Muscle of back (tissue), 11 donors: ENCODE results near the gene STIM1. TPM values are rescaled to one million over a fixed set of nuclear protein-coding genes. Genes with fewer than 3 reads are reported as not detected.
"Not testable (repeated sequence)": the region's sequence is repeated elsewhere in the genome, so short reads cannot be mapped to it uniquely, and the experiment has no call there.

Experiments used
- DNase-seq, 3 donors: peaks; one replicate each; pipeline versions ENCODE4 v3.0.0 to v3.0.0-alpha.2; 2013
- polyA plus RNA-seq, 10 donors: library from polyadenylated mRNA; unstranded; fragments of 120-200 nt; gene quantifications; one replicate each; pipeline ENCODE4 v1.2.1, GENCODE V29; 2013; ENCODE audit not compliant: insufficient read length in 10 of 10

The STIM1 gene
- polyA plus RNA-seq, 10 donors: 49.3 to 111 (median 84.4) TPM

DNA sequence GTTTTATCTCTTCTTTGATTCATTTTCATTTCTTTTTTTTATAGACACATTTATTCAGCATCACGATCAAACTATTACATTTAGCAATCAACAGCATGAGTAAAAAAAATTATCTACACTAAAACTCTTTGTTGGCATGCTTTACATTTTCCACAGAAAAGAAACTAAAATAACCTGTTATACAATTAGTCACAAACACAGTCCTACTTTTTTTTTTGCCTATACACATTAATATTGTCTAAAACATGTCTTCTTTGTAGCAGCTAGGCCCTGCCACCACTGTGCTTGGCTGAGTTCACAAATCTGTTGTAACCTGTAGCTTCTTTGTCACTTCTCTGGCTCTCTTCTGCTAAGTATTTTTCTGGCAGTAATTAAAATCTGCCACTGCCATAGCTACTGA, 117.0 kb downstream of the STIM1 start:
- no peak for DNase-seq

DNA sequence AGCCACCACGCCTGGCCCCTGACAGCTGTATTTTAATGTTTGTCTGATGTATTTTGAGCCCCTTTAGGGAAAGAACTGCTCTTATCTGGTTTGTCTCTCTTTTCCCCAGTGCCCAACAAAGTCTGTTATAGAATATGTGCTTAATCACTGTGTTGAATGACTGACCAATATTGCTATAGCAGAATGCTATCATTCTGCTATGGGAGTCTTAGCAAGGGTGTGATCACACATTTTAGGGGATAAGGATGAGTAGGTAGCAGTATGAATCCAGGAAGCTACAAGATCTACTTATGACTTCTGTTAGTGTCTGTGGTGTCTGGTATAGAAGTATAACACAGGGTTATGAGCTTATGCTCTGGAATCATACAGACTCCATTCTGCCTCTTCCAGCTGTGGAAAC, 121.6 kb downstream of the STIM1 start:
- DNase-seq: no peak

DNA sequence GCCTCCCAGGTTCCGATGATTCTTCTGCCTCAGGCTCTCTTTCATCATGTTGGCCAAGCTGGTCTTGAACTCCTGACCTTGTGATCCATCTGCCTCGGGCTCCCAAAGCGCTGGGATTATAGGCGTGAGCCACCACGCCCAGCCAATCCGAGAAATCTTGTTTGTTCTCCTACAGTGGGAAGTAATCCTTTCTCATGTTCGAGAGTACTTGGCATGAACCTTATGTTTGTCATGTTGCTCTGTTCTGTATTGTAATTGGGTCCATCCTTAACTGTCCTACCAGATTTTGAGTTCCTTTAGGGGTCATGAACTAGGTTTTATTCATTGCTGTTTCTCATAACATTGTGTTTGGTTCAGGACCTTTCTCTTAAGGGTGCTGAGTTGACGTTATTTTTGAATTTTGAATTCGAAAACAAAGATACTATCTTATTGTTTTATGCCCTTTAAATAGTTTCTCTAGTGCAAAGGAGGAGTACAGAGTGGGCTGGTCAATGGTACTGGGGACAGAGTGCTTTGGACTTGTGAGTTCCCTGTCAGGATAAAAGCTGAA, 125.7 kb downstream of the STIM1 start:
- DNase-seq: no peak

DNA sequence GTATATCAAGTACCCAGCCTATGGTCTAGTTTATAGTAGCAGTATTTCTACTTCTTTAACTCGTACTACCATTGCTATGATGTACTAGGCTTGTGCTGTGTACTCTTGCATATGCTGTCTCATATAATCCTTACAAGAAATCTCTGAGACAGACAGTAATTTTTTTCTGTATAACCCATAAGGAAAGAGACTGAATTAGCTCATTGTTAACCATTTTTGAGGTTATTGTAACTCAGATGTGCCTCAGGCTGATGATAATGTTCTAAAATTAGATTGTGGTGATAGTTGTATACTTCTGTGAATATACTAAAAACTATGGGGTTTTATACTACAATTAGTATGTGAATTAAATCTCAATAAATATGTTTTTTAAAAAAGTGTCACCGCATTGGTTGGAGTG, 127.0 kb downstream of the STIM1 start:
- no peak for DNase-seq

DNA sequence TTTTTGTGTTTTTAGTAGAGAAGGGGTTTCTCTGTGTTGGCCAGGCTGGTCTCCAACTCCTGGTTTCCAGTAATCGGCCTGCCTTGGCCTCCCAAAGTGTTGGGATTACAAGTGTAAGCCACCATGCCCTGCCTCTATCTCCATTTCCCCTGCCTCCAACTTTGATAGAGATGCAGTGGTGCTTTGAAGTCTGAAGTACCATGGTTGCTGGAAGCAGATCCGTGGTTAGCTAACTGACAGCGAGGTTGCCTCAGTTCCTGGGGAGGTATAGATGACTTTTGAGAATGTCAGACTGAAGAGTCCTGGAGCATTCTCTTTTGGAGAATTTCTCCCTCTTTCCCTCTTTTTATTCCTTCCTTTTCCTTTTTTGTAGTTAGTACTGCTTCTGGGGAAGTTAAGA, 127.6 kb downstream of the STIM1 start:
- no peak for DNase-seq

DNA sequence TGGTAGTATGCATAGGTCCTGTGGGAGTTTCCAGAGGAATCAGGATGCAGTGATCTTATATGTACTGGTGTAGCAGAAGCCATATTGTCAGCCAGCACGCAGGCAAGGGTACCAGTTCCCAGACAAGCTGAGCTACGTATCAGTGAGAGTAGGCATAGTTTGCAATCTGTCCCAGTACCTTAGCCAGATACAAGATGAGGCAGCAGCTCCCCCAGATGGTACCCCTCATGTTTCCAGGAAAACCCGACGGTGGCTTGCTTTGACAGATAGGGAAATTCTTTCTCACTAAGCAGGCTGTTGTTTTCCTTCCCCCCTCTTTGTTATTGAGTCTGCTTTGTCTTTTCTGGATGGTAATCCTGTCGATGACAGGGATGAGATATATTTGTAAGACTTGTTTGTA, 129.4 kb downstream of the STIM1 start:
- DNase-seq: no peak

DNA sequence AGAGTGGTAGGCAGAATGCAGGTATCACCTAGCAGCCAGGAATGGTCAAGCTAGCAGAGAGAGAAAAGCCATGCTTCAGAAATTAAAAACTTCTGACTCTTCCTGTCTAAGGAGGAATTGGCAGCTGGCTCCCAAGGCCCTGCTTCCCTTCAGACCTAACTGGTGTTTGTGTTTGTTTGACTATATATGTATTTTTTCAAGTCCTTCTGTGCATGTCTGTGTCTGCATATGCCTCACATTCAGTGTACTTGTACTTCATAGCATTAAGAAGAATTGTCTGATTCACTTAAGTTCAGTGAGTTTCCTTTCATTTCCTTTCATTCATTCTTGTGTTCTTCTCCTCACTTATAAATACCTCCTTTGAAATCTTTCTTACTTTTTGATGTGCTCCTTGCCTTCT, 130.2 kb downstream of the STIM1 start:
- DNase-seq: no peak

DNA sequence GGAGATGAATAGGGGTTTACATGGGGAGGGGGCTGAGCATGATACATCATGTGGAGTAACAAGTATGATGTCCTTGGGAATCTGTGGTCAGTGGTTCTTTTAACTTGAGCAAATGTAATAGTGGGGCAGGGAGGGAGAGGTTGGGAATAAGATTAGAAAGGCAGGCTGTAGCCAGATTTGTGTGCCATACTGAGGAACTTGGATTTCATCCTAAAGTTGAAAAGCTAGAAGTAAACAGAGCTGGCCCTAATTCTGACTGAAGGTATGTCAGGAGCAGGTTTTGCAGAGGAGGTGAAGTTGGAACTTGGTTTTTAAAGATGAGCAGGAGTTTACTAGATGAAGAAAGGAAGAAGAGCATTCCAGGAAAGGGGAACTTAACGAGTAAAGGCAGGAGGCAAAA, 130.8 kb downstream of the STIM1 start:
- DNase-seq: no peak

DNA sequence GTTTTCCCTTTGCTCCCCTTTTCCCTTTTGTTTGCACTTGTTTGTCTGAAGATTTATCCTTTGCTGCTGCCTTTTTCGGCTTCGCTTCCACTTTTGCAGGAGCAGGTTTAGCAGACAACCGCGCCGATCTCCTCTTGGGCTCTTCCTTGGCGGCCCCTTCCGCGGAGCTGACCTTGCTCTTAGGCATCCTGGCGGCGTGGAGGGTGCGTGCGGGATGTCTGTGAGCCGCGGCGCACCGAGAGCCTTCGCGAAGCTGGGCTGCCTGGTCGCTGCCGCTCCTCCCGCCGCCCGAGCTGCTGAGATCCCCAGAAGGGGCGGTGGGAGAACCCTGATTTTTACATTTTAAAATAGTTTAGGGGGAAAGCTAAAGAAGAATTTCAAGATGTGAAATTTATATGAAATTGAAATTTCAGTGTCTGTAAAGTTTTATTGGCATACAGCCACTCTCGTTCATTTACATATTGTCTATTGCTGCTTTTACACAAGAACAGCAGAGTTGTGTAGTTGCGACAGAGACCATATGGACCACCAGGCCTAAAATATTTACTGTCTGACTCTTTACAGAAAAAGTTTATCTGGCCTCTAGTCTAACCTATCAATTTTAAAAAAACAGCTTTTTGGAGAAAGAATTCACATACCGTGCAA, 133.9 kb downstream of the STIM1 start:
- peak in 1 of 3 donors; percentile 16 for DNase-seq

DNA sequence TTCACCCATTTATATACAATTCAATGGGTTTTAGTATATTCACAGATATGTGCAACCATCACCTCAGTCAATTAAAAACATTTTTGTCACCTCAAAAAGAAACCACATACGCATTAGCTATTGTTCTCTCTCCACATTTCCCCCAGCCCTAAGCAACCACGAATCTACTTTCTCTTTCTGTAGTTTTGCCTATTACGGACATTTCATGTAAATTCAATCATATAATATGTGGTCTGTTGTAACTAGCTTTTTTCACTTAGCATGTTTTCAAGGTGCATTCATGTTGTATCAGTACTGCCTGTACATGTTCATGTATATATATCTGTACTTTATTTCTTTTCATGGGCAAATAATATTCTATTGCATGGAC, 134.4 kb downstream of the STIM1 start:
- DNase-seq: no peak

DNA sequence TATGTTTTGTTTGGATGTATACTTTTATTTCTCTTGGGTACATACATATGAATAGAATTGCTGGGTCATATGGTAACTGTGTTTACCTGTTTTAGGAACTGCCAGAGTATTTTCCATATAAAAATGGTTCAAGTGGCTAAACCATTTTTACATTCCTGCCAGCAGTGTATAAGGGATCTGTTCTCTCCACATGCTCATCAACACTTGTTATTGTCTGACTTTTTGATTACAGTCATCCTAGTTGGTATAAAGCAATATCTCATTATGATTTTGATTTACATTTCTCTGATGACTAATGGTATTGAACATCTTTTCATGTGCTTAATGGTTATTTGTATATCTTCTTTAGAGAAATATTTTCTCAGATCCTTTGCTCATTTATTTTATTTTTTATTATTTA, 134.9 kb downstream of the STIM1 start:
- no peak for DNase-seq

DNA sequence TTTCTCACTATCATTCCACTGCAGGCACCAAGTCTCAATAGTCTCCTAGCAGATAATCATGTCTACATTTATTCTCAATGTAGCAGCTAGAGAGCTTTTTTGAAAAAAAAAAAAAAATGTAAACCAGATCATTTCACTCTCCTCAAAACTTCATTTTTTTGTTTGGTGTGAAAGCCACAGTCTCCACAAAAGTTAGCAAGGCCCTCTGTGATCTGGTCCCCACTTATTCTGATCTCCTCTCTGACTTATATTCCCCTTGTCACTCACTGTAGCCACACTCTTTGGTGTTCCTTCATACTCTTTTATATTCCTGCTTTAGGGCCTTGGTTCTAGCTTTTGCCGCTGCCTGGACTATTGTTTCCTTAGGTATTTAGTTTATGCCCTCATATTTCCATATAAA, 137.5 kb downstream of the STIM1 start:
- no peak for DNase-seq

DNA sequence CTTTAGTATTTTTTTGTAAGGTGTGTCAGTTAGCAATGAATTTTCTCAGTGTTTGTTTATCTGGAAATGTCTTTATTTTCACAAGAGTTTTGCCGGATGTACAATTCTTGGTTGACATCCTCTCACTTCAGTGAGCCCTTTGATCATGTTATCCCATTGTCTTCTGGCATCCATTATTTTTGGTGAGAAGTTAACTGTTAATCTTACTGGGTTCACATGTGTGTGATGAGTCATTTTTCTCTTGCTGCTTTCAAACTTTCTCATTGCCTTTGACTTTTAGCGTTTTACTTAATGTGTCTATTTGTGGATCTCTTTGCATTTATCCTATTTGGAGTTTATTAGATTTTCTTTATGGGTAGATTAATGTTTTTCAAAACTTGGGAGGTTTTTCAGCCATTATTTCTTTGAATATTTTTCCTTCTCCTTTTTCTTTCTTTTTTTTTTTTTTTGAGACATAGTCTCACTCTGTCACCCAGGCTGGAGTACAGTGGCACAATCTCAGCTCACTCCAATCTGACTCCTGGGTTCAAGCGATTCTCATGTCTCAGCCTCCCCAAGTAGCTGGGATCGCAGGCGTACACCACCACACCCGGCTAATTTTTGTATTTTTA, 138.7 kb downstream of the STIM1 start:
- DNase-seq: no peak

DNA sequence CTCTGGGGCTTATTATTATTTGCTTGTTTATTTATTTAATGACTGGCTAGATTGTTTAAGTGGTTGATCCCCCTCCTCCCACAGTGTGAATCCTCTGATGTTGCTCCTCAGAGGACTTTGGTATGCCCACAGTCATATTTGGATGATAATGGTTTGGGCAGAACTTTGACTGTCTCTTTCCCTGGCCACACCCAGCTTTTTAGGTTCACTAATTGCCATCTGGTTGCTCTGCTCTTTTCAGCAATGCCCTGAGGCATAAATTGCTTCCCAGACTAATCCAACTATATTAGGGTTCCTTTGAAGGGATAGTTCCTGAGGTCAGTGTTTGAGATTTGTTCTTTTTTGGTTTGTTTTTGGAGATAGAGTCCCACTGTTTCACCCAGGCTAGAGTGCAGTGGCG, 139.8 kb downstream of the STIM1 start:
- DNase-seq: no peak

DNA sequence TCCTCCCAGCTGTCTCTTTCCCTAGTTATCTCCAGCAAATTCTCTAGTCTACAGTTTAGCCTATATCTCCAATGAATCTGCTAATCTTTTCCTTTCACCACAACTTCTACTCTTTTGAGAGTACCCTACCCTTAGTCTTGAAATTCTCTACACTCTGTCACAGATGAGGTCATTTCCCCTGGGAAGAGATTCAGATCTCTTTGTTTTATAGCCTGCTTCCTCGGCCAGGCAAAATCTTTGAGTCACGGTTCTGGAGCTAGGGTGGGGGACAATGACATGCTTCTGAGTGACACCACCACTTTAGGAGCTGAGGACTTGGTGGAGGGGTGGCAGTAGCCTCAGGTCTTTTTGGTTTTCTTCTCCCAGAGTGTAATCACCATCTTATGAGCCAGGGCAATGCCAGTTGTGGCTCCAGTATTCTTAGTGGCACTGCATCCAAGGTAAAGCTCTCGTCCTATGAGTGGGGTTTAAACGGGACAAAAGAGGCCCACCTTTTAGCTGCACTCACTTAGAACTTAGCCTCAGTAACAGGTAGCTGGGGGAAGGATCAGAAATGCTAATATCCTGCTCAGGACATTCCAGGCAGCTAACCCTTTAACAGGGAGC, 140.6 kb downstream of the STIM1 start:
- DNase-seq: peak in 2 of 3 donors; percentile 17 to 36

DNA sequence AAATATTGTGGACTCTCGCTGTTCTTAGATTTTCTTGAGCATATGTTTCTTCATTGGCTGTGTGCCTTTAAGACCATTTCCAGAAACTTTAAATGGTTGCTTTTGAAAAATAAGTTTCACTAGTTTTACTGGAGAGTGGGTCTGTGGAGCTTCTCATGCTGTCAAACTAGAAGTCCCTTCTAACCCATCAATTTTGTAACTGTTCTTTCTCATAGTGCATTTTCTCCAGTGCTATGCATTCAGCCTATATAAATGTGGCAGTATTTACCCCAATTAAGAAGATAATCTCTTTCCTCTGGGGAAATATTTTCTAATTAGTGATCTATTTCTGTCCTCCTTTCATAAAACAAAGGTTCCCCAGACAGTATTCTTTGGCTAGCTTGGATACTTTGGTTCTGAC, 141.2 kb downstream of the STIM1 start:
- DNase-seq: no peak

DNA sequence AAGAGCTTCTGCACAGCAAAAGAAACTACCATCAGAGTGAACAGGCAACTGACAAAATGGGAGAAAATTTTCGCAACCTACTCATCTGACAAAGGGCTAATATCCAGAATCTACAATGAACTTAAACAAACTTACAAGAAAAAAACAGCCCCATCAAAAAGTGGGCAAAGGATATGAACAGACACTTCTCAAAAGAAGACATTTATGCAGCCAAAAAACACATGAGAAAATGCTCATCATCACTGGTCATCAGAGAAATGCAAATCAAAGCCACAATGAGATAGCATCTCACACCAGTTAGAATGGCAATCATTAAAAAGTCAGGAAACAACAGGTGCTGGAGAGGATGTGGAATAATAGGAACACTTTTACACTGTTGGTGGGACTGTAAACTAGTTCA, 149.3 kb downstream of the STIM1 start:
- DNase-seq: not testable (repeated sequence)

DNA sequence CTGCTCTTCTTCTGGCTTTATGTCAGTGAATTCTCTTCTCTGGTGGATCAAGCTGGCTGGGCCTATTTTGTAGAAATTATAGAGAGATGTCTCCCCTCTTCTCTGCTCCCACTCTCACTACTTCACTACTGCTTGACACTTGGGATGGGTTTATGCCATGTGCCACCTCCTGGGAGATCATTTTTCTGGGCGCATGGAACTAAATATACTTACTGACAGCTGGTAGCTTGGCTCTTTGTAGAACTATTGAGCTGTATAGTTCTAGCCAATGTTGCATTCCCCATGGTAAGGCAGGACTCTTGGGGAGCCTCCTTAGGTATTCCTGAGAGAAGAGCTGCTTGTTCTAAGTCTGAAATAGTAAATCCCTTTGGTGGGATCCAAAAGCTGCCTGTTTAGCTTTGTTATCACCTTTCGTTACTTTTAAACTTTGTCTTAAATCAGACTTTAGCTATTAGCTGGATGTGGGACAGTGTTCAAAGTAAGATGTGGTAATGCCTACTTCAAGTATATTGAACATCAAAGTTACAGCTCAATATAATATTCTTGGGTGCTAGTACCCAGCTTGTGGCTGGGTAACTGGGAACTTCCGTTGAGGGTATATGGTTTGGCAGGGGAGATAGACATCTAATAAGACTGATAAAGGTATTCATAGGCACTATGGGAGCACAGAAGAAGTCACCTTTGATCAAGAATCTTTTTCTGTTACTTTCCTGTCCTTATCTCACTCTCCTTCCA, 151.6 kb downstream of the STIM1 start:
- peak in 1 of 3 donors; percentile 40 for DNase-seq

DNA sequence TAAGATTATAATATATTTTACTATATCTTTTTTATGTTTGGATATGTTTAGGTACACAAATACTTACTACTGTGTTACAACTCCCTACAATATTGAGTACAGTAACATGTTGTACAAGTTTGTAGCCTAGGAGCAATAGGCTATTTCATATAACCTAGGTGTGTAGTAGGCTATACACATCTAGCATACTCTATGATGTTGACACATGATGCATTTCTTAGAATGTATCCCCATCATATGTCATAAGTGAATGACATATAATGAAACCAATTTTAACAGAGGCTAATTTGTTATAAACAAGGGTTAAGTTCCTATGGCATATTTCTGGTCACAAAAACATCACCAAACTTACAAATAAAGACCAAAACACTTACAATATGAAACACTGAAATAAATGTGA, 152.7 kb downstream of the STIM1 start:
- DNase-seq: no peak

DNA sequence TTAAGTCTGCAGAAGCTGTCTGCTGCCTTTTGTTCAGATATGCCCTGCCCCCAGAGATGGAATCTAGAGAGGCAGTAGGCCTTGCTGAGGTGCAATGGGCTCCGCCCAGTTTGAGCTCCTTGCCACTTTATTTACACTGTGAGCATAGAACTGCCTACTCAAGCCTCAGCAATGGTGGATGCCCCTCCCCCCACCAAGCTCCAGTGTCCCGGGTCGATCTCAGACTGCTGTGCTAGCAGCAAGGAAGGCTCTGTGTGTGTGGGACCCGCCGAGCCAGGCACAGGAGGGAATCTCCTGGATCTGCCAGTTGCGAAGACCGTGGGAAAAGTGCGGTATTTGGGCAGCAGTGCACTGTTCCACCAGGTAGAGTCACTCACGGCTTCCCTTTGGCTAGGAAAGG, 161.1 kb downstream of the STIM1 start:
- not testable (repeated sequence) for DNase-seq

DNA sequence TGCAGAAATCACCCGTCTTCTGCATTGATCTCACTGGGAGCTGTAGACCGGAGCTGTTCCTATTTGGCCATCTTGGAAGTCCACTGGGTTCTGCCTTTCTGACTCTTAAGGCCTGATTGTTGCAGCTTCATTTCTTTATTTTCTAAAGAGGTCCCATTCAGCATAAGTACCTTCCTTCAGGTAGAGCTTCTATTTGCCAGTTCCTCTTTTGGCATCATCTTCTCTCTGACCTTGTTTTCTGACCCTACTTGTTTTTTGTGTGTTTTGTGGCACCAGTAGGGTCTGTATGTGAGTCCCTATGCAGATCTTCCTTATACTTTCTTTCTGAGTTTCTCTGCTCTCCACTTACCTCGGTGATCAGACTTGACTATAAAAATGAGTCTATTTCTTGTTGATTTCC, 161.7 kb downstream of the STIM1 start:
- no peak for DNase-seq

DNA sequence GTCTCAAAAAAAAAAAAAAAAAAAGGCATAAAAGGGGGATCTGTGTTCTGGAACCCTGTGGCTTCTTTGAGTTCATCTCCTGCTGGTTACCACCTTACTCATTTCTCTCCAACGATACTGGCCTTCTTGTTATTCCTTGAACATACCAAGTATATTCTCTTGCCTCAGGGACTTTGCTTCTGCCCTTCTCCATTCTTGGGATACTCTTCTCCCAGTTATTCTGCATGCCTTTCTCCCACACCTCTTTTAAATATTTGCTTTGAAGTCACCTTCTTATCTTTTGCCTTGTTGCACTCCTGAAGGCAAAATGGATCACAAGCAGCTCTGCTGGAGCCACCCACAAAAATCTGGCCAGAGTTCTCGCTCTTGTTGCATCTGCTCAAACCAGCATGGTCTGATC, 163.2 kb downstream of the STIM1 start:
- DNase-seq: no peak

DNA sequence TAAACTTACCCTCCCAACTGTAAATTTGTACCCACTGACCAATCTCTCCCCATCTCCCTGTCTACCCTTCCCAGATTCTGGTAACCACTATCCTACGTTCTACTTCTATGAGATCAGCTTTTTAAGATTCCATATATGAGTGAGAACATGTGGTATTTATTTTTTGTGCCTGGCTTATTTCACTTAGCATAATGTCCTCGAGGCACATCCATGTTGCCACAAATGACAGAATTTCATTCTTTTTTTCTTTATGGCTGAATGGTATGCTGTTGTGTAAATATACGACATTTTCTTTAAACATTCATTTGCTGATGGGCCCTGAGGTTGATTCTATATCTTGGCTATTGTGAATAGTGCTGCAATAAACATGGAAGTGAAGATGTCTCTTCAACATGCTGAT, 164.4 kb downstream of the STIM1 start:
- no peak for DNase-seq
